Common myeloid progenitor, CD34-positive (primary cell): Measurements from ENCODE around the gene P2RY11.

Experiments
- CTCF ChIA-PET: fragments of 350-600 bp; sonication (Branson Sonifier 250); formaldehyde crosslinking; loops from one replicate; lab custom pipeline; 2021; ENCODE audit warnings: antibody characterized with exemption; lab: Charles Lee
- POLR2A ChIA-PET: fragments of 350-600 bp; sonication (Branson Sonifier 250); formaldehyde crosslinking; loops from one replicate; lab custom pipeline; 2021; ENCODE audit warnings: antibody characterized with exemption; lab: Charles Lee
- DNase-seq, 3 donors: peaks; one replicate each; pipeline versions ENCODE4 v3.0.0 to v3.0.0-alpha.2; 2013
- H3K27ac ChIP-seq, 2 experiments: 1 replicate in 1 of 2; 2 replicates in 1 of 2; pipeline ENCODE4 v1.7.0; 2013; ENCODE audit warnings: inconsistent platforms in 2 of 2, low read length in 2 of 2, mild to moderate bottlenecking in 2 of 2, low read depth in 1 of 2, moderate library complexity in 1 of 2; ENCODE audit not compliant: severe bottlenecking in 2 of 2, insufficient read depth in 1 of 2, poor library complexity in 1 of 2
- H3K27me3 ChIP-seq, 5 experiments: replicated peaks in 2 of 5; 1 replicate in 3 of 5; 2 replicates in 2 of 5; pipeline versions ENCODE4 v1.6.1 to v1.7.0; 2013; ENCODE audit warnings: low read length in 4 of 5, mild to moderate bottlenecking in 2 of 5, moderate library complexity in 2 of 5, inconsistent platforms in 1 of 5; ENCODE audit not compliant: insufficient read depth in 5 of 5, control insufficient read depth in 4 of 5
- H3K36me3 ChIP-seq, 4 experiments: 1 replicate in 2 of 4; 2 replicates in 2 of 4; pipeline versions ENCODE4 v1.6.1 to v1.7.0; 2013; ENCODE audit warnings: low read length in 3 of 4, control low read depth in 1 of 4, mild to moderate bottlenecking in 1 of 4; ENCODE audit not compliant: control insufficient read depth in 4 of 4, insufficient read depth in 4 of 4
- H3K4me1 ChIP-seq, 4 experiments: 1 replicate in 3 of 4; 2 replicates in 1 of 4; pipeline versions ENCODE4 v1.6.1 to v1.7.1; 2013; ENCODE audit warnings: low read length in 3 of 4, mild to moderate bottlenecking in 3 of 4, control low read depth in 1 of 4, inconsistent platforms in 1 of 4, moderate library complexity in 1 of 4; ENCODE audit not compliant: control insufficient read depth in 4 of 4, insufficient read depth in 4 of 4; ENCODE audit errors: control extremely low read depth in 1 of 4
- H3K4me3 ChIP-seq, 7 experiments: 1 replicate in 4 of 7; 2 replicates in 3 of 7; pipeline versions ENCODE4 v1.5.1 to v1.7.0; 2013; ENCODE audit warnings: mild to moderate bottlenecking in 7 of 7, low read length in 6 of 7, moderate library complexity in 6 of 7, inconsistent platforms in 2 of 7, low read depth in 2 of 7, control low read depth in 1 of 7; ENCODE audit not compliant: insufficient read depth in 4 of 7, control insufficient read depth in 1 of 7; ENCODE audit errors: extremely low read depth in 1 of 7
- H3K9me3 ChIP-seq, 5 experiments: 1 replicate in 4 of 5; 2 replicates in 1 of 5; pipeline versions ENCODE4 v1.6.1 to v1.7.1; 2013; ENCODE audit warnings: low read length in 4 of 5, mild to moderate bottlenecking in 2 of 5, inconsistent platforms in 1 of 5, low read depth in 1 of 5, moderate library complexity in 1 of 5; ENCODE audit not compliant: control insufficient read depth in 4 of 5, insufficient read depth in 2 of 5; ENCODE audit errors: control extremely low read depth in 1 of 5
- WGBS: methylation state at CpG from one replicate; pipeline ENCODE4 v1.1.5; 2013; ENCODE audit not compliant: insufficient coverage; 5-methylcytosine and 5-hydroxymethylcytosine counted together

Gene P2RY11

GRCh38 chr19:10158071-10158470 is 46.6 kb downstream of the P2RY11 start:
- CTCF ChIA-PET: interaction anchor here (0.9 to 1.1 kb wide), 4 partner anchors 9 to 93 kb away, joined by 3 read pairs; no protein-coding TSS in a partner anchor
- 98% methylated on average over 6 of the region's 8 CpGs for WGBS
- POLR2A ChIA-PET: interaction anchor here (0.7 kb wide), 1 partner anchor 10 kb away, joined by 3 read pairs; no protein-coding TSS in a partner anchor
- Histone ChIP-seq H3K36me3 (peaks cover 23 to 91% (median 80%) of the 10 kb centered on the region in 4 experiments), H3K4me3 (no peak overlapping the region), H3K27me3 (no peaks in the 10 kb centered on the region), H3K9me3 (no peaks in the 10 kb centered on the region), H3K4me1 (no peaks in the 10 kb centered on the region), H3K27ac (no peak overlapping the region)
- DNase-seq: no peak

GRCh38 chr19:10158485-10158884 is 47.0 kb downstream of the P2RY11 start:
- 99% methylated on average over 11 of the region's 11 CpGs for WGBS
- ChIA-PET CTCF (interaction anchor here (1.0 to 1.1 kb wide), 3 partner anchors 9 to 92 kb away, joined by 3 read pairs; no protein-coding TSS in a partner anchor), POLR2A (no interaction called here)

DNA sequence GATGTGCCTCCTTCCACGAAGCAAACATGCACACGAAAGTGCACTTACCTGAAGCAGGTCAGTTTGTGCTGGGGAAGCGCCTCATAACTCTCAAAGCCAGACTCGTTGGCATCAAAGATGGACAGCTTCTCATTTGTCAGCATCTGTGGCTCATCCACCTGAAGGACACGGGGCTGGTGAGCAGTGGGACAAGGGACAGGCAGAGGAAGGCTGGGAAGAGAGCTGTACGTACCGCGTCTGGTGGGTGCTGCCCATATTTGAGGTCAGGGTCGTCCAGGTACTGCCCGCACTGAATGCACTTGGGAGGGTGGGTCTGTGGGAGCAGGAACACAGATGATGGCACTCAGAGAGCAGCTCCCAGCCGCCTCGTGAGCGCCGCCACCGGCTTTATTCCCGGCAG is 48.1 kb downstream of the P2RY11 start:
- Histone ChIP-seq H3K4me1 (no peaks in the 10 kb centered on the region), H3K27ac (no peak overlapping the region), H3K36me3 (peaks cover 25 to 94% (median 79%) of the 10 kb centered on the region in 4 experiments), H3K9me3 (no peaks in the 10 kb centered on the region), H3K4me3 (no peak overlapping the region), H3K27me3 (no peaks in the 10 kb centered on the region)
- 97% methylated on average over 16 of the region's 16 CpGs for WGBS
- ChIA-PET CTCF (no interaction called here), POLR2A (no interaction called here)
- no peak for DNase-seq

More at GRCh38 chr19:10158485-10158884, 47.0 kb downstream of the P2RY11 start:
- H3K27me3 ChIP-seq: no peaks in the 10 kb centered on the region
- peaks cover 27 to 94% (median 83%) of the 10 kb centered on the region in 4 experiments for H3K36me3 ChIP-seq
- H3K27ac ChIP-seq: no peak overlapping the region
- no peaks in the 10 kb centered on the region for H3K9me3 ChIP-seq
- no peaks in the 10 kb centered on the region for H3K4me1 ChIP-seq
- H3K4me3 ChIP-seq: no peak overlapping the region
- no peak for DNase-seq

GRCh38 chr19:10163536-10163935 is 52.0 kb downstream of the P2RY11 start:
- no peak for DNase-seq
- no peaks in the 10 kb centered on the region for H3K9me3 ChIP-seq
- 90% methylated on average over 1 of the region's 3 CpGs for WGBS
- peaks cover 21 to 86% (median 66%) of the 10 kb centered on the region in 4 experiments for H3K36me3 ChIP-seq
- POLR2A ChIA-PET: interaction anchor here (0.6 kb wide), 1 partner anchor 24 kb away, joined by 3 read pairs; no protein-coding TSS in a partner anchor
- CTCF ChIA-PET: interaction anchor here (0.7 to 3.0 kb wide), 2 partner anchors 32 to 87 kb away, joined by 3 to 7 read pairs; no protein-coding TSS in a partner anchor
- H3K4me1 ChIP-seq: no peaks in the 10 kb centered on the region
- no peak overlapping the region for H3K27ac ChIP-seq
- H3K4me3 ChIP-seq: no peak overlapping the region
- no peaks in the 10 kb centered on the region for H3K27me3 ChIP-seq
